Activated CD4-positive, alpha-beta T cell treated with anti-CD3 and anti-CD28 coated beads for 24 hours (primary cell): Measurements from ENCODE around the gene PSMD14.

ENCODE experiments used
- DNase-seq, 2 donors: peaks; one replicate each; pipeline ENCODE4 v3.0.0-alpha.2; 2020; ENCODE audit warnings: low read depth in 2 of 2

The PSMD14 gene

DNA sequence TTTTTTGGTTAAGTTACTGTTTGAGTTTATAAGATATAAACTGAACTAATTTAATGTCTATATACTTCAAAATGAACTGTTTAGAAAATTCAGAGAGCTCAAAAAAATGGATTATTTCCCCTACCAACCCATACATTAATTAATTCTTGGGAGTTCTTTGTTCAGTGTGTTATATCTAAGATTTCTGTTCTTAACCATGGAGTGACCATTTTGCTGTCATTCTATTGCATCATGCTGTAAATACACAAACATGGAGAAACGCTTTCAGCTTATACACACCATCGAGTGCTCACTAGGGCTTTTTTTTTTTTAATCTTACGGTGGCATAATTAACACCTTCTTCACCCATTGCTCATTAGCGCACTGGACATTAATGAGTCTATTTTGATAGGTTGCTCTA lies 74.5 kb downstream of the PSMD14 start:
- no peak for DNase-seq

DNA sequence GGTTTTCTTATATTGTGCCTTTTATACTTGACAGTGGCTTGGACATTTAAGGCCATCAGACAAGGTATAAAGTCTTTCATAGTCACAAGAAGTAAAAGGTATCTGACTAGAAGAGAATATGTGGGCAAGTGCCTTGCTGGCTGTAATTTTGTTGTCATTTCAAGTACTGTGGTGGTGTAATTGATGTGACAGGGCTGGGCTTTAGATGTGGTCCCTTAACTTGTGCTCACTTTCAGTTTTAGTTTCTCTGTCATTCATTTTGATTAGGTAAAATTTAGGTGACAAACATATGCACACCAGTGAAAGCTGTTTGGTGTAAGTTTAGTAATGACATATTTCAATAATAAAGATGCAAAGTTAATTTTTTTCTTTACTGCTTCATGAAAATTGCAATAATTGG lies 76.6 kb downstream of the PSMD14 start:
- no peak for DNase-seq

DNA sequence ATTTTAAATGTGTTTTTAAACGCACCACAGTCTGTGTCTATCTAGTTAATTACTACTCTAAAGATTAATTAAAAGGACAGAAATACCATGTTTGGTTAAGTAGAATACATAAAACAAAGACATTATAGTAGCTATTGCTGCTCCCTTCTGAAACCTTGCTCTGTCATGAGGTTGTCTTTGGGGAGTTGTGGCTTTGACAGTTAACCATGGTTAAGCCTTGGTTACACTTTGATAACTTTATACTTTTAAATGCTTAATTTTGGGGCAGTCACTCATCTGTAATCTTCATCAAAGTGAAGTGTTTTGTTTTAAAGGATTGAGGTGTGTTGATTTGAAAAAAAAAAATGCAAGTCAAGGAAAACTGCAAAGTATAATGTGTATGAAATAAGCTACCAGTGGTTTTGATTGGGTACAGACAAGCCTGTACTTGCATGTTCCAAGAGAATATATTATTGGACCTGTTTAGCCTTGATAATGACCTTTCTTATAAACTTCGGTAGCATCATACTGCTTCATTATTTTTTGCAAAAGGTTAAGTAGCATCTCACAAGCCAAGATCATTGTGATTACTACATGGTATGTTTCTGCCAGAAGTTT lies 78.1 kb downstream of the PSMD14 start:
- no peak for DNase-seq

DNA sequence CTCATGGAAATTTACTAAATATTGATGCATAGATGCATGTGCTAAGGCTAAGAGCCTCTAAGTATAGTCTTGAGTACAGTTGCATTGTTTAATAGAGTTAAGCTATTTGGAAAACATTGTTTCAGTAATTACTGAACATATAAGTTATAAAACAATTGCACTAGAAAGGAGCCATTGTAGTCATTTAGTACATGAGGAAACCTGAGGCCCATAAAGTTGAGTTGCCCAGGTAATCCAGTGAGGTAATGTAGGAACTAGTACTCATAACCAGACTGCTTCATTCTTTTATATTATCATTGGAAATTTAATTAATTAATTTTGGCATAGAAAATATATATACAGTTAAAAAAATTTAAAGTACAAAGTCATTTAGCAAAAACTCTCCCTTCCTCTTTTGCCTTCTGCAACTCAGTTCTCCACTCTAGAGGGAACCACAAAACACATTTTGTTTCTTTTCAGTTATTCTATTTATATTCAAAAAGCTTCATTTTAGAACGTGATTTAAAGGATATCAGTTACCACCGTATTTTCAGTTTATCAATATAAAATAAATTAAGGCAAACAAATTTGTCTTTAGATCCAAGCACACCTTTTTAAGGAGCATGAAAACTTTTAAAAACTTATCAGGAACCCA lies 80.0 kb downstream of the PSMD14 start:
- DNase-seq = no peak

DNA sequence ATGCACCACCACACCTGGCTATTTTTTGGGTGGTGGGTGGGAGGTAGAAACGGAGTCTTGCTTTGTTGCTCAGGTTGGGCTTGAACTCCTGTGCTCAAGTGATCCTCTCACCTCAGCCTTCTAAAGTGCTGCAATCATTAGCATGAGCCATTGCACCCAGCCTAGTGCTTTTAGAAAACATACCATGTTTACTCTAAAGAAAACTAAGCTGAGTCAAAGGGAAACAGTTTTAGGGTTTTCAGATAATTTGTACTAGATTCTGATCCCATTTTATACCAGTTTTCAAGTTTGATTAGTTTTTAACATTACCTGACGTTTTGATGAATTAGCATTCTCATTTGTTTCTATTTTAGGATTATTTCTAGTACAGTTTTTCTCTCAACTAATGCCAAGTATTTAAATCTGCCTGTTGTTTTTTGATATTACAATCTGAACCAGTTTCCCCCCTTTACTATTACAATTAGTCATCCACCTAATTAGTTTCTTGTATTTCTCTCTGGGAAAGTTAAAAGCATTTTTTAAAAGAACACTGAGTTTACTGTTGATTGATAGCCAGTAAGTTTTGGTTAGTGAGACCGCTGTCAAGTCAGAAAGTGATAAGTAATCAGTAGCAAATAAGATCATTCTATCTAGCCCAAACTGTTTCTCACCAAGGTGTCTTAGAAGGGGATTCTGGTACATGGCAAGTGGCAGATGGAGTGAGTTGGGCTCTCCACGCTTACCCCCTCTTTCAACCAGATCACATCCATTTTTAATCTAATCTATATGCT lies 83.7 kb downstream of the PSMD14 start:
- no peak for DNase-seq

DNA sequence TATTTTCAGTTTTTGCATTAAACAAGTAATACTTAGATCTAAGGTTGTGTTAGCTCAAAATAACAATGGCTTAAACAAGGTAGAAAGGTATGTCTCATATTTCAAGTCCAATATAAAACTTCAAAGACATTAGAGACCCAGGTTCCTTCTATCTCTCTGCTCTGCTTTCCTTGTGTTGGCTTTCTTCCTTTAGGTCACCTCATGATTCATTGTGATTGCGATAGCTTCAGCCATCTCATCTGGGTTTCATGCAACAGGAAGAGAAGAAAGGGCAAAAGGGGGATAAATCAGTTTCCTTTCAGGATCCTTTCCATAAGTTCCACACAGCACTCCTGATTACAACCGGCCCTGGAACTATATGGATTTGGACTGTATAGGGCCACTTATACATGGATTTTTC lies 91.9 kb downstream of the PSMD14 start:
- no peak for DNase-seq

DNA sequence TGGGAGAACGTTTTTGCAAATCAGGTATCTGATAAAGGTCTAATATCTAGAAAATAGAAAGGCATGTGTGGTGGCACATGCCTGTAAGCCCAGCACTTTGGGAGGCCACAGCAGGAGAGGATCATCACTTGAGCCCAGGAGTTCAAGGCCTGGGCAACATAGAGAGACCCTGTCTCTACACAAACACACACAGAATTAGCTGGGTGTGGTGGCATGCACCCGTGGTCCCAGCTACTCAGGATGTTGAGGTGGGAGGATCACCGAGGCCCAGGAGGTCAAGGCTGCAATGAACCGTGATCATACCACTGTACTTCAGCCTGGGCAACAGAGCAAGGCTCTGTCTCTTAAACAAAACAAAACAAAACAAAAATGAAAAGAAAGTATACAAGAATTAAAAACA lies 94.1 kb downstream of the PSMD14 start:
- no peak for DNase-seq

DNA sequence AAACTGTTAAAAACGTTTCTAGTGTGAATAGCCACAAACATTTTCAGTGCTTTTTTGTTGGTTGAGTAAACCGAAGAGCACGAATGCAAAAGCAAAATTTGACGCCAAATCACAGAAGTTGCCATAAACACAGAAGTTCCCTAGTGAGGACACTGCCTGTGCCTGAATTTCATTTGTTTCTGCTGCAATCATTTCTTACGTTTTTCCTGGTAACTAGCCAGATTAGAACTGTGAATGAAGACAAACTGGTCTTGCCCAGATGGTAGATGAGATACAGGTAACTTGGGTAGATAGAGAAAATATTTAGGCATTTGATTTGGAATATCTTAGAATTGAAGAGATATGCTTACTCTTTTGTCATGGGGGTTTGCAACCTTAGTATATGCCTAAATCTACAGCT lies 98.1 kb downstream of the PSMD14 start:
- no peak for DNase-seq

DNA sequence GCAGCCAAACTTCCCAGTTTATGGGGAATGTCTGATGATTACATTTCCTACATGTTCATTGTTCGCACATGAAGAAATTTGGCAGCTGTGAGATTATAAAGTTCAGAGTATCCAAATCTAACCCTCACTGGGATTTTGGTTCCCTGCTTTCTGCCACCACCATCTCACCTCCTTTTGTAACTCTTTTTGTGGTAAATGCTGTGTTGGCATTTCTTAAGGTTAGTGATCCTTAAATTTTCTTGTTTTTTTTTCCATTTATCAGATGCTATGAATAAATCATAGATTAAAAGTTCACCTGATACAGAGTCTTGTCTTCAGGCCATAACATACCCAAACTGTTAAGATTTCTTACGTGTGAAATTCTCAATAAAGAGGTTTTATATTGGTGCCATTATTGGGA lies 99.4 kb downstream of the PSMD14 start:
- DNase-seq = no peak

DNA sequence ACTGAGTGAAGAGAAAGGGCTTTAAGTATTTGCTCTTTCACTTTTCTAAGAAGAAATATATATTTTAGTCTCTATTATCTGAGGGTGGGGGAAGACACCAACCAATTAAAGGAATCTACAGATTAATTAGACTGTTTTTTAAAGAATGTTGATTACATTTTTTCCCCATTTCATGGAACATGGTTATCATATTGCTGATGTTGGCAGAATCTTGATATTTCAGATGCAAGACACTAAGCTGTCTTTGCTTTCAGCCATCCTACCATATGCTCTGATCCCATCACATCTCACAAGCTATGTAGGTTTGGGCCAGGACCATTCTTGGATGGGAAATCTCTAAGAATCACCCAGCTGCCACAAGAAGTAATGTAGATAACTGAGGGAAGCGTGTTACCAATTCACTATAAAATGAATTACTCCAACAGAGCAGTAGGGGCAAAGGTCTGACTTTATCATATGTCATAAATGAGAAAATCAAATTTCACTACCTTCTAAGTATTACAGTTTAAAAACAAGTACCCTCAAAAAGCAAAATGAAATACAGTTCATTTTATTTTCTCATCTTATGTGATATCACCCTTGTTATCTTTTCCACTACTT lies 101.2 kb downstream of the PSMD14 start:
- DNase-seq = no peak

DNA sequence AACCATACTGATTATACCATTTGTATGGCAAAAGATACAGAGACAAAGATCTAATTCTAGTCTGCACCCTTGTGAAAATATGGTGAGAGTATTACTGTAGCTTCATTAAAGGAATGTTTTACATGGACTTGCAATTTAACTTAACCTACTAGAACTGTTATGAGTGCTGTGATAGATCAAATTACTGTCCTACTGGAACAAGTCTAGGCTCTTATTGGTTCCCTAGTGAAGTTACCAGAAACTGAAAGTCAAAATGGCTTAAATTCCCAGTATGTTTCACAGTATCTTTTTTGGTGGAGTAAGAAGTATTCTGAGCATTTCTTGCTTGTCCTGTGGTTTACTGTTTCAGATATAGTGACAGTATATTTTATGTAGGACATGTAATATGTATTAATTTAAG lies 104.1 kb downstream of the PSMD14 start:
- DNase-seq = no peak

DNA sequence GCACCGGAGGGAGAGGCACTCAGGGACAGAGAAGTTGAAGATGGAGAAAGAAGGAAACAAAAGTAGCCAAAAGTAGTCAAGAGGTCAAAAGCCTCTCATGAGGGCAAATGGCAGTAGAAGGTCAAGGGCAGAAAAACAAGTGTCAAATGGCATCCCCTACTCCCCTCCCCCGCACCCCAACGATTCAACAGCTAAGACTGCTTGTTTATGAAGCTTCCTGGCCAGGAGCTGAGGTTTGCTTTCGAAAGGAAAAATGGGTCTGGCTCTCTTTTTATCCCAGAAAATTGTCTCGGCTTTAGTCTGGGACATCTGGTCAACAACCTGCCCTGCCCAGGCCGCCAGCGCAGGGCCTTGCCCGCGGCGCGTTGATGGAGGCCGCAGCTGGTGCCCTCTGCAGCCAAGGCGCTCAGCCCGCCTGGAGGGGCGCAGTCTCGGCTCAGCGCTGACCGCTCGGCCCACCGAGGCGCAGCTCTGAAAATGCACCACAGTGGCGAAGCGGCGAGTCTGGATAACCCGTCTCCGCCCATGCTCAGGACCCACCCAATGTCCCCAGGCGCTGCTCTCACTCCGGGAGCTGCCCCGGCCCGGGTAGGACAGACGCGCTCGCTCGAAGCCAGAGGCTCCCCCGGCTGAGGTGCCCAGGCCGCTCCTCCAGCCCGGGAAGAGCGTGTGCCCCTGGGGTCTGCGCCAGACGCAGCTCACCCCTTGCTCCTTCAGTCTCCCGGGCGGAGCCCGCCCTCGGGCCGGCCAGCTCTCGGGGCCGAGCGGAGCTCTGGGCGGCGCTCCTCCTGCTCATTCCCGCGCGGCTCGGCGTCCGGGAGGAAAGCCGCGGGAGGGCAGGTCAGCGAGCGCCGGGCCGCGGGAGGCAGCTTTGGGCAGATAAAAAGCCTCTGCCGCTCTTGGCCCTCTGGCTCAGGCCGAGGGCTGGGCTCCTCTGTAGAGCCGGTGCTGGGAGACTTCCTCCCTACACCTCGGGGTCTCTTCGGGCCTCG lies 106.1 kb downstream of the PSMD14 start:
- no peak for DNase-seq

DNA sequence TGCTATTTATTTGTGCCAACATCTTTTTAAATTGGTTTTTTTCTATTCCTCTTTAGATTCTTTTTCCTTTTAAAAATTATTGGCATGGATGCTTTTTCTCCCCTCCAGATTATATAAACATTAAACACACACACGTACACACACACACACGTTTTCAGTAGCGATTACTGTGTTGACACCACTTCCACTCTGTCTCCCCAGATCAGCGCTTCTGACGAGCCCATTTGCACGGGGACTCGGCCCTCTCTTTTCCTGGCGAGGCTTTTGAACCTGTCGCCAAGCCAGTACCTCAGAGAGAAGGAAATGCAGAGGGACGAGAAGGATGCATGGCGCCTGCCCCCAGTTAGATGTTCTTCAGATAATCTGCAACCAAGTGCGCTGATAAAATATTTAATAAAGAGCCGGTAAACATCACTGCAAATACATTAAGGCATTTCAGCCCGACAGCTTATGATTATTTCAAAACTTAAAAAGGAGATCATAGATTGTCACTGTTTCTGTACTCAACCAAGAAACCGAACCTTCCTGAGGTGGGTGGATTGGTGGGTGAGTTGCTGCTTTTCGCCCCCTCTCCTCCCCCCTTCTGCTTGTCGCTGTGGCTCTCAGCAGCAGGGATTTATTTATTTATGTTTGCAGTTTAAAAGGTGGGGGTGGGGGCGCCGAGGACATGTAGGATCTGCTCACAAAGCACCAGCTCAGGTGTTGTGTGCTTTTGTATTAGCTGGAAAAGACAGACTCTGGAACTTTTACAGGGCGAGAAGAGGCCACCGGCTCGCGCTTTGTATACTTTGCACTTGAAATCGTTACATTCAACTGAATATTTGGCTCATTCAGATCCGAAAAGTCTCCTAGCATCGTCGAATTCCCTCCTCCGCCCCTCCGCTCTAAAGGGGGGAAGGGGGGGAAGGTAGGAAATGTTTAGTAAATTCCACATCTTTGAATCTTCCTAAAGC lies 107.1 kb downstream of the PSMD14 start:
- no peak for DNase-seq

DNA sequence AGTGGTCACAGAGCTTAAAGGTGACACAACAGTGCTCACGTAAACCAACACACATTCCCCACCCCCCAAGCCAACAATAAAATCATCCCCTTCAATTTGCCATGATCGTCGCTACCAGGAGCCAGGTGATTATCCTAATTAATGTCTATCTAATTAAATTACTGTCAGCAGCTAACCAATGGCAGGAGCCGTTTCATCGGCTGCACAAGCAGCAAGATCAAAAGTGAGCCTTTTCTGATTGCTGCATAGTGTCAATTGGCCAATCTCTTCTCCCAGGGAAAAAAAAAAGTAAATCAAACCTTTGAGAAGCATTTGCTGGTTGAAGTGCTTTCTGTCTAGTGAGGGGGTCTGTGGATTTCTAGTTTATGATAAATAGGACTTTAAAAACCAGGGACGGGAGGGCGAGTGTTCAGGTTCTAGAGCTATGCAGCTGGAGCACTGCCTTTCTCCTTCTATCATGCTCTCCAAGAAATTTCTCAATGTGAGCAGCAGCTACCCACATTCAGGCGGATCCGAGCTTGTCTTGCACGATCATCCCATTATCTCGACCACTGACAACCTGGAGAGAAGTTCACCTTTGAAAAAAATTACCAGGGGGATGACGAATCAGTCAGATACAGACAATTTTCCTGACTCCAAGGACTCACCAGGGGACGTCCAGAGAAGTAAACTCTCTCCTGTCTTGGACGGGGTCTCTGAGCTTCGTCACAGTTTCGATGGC lies 107.9 kb downstream of the PSMD14 start, which contains the start of gene TBR1:
TBR1 (plus strand) TSS at position 311 of the 721 bp plus-strand sequence; CDS start at position 425, 114 bp downstream.
- DNase-seq = no peak

DNA sequence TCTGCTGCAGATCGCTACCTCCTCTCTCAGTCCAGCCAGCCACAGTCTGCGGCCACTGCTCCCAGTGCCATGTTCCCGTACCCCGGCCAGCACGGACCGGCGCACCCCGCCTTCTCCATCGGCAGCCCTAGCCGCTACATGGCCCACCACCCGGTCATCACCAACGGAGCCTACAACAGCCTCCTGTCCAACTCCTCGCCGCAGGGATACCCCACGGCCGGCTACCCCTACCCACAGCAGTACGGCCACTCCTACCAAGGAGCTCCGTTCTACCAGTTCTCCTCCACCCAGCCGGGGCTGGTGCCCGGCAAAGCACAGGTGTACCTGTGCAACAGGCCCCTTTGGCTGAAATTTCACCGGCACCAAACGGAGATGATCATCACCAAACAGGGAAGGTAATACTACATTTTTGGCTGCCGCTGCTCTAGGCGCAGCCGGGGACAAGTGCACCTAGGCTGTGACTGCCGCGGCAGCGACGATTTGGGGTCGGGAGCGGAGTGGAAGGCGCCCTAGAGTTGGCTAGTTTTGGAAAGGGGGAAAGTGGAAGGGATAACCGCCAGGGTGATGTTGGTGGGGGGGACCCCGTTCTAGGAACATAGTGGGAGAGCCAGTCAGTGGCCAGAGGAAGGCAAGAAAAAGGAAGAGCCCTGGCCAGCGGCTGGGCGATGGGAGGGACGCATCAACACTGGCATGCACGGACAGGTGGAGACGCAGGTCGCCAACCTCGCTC lies 108.6 kb downstream of the PSMD14 start:
- DNase-seq = no peak

DNA sequence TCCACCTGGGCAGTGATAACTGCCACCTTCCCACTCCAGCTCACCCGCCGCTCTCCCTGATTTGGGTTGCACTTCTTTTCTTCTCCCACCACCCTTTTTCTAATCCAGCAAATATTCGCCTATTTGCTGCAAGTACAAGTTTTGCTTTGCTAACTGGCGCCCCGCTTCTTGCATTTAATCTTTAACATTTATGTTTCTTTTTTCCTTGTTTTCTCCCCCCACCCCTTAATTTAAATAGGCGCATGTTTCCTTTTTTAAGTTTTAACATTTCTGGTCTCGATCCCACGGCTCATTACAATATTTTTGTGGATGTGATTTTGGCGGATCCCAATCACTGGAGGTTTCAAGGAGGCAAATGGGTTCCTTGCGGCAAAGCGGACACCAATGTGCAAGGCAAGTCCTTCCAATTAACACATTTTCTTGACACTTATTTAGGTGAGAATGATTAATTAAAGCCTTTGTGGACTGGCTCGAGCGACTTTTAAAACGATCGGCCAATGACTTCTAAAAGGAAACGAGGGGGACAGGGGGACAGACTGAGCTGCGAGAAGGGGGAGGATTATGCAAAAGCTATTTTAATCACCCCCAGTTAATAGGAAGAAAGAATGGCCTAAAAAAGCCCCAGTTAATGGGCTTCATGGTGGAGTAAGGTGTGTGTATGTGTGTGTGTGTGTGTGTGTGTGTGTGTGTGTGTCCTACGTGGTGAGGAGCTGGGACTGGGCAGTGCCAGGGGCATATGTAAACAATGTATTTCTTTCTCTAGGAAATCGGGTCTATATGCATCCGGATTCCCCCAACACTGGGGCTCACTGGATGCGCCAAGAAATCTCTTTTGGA lies 109.4 kb downstream of the PSMD14 start:
- no peak for DNase-seq

DNA sequence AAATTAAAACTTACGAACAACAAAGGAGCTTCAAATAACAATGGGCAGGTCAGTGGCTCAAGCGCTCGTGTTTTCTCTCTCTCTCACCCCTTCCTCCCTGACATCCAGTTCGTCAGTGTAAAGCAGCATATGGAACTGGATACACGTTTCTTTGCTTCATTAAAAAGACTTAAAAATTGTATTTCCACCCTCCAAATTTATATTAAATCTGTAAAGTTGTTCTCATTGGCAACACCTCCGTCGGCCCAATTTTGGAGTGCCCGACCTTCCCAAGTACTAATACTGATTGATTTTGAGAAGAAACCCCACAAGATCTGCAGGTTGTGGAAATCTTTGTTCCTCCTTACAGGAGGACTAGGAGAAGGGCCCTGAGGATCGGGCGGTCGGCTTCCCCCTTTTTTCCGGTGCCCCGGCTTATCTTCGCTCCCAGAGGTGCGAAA lies 110.1 kb downstream of the PSMD14 start:
- DNase-seq = no peak
